SU-DHL-6 (cell line): ENCODE measurements around the gene C19orf67.

ENCODE experiments used
- H2AFZ ChIP-seq: fragments of 200-600 bp; sonication (generic); 2 replicates; pipeline ENCODE4 v1.6.1; 2014; ENCODE audit warnings: low read depth, mild to moderate bottlenecking, moderate library complexity, mixed read lengths, antibody characterized with exemption, low read length; ENCODE audit not compliant: severe bottlenecking
- H3F3A ChIP-seq: fragments of 200-600 bp; shearing (Covaris generic); 2 replicates; pipeline ENCODE4 v1.6.0; 2016; ENCODE audit warnings: antibody characterized with exemption, mild to moderate bottlenecking; ENCODE audit not compliant: insufficient read depth
- H3K27ac ChIP-seq: fragments of 200-600 bp; sonication (generic); 2 replicates; pipeline ENCODE4 v1.5.1; 2016; ENCODE audit warnings: low read depth, mild to moderate bottlenecking, low read length, moderate library complexity, mixed read lengths
- H3K27me3 ChIP-seq: fragments of 200-600 bp; sonication (generic), shearing (Covaris generic); 2 replicates; pipeline ENCODE4 v1.6.0; 2014; ENCODE audit warnings: mild to moderate bottlenecking, low read length
- H3K36me3 ChIP-seq: fragments of 200-600 bp; sonication (generic); 2 replicates; pipeline ENCODE4 v1.6.1; 2014; ENCODE audit warnings: mild to moderate bottlenecking, low read length, mixed read lengths
- H3K4me2 ChIP-seq: fragments of 300-600, 200-600 bp; shearing (Covaris generic), sonication (generic); 2 replicates; pipeline ENCODE4 v1.6.0; 2014; ENCODE audit warnings: low read length, low read depth, mild to moderate bottlenecking; ENCODE audit not compliant: poor library complexity, severe bottlenecking
- H3K4me3 ChIP-seq: fragments of 200-600 bp; sonication (generic); 2 replicates; pipeline ENCODE4 v1.5.1; 2014; ENCODE audit warnings: antibody characterized with exemption, low read length, mild to moderate bottlenecking, mixed read lengths; ENCODE audit not compliant: insufficient read depth, poor library complexity, severe bottlenecking
- H3K79me2 ChIP-seq: fragments of 200-600 bp; sonication (generic); 2 replicates; pipeline ENCODE4 v1.6.1; 2014; ENCODE audit warnings: mild to moderate bottlenecking, low read length, moderate library complexity; ENCODE audit not compliant: insufficient read depth
- H3K9ac ChIP-seq: fragments of 200-600 bp; sonication (generic); 2 replicates; pipeline ENCODE4 v1.7.0; 2014; ENCODE audit warnings: mild to moderate bottlenecking, low read length
- H3K9me2 ChIP-seq: fragments of 200-600 bp; sonication (generic); replicated peaks from 2 replicates; pipeline ENCODE4 v1.6.1; 2014; ENCODE audit warnings: low read length; ENCODE audit not compliant: insufficient read depth
- H3K9me3 ChIP-seq: fragments of 200-600 bp; sonication (generic); 2 replicates; pipeline ENCODE4 v1.6.1; 2014; ENCODE audit warnings: low read length, mixed read lengths; ENCODE audit not compliant: insufficient read depth
- H4K20me1 ChIP-seq: fragments of 200-600 bp; sonication (generic); 2 replicates; pipeline ENCODE4 v1.6.1; 2014; ENCODE audit warnings: low read depth, mild to moderate bottlenecking, antibody characterized with exemption, low read length, moderate library complexity, mixed read lengths
- CTCF ChIP-seq: fragments of 200-600 bp; sonication (generic); IDR thresholded peaks from one replicate; pipeline ENCODE4 v1.5.1; 2017; ENCODE audit warnings: antibody characterized with exemption, mild to moderate bottlenecking, low read length, moderate library complexity; ENCODE audit not compliant: insufficient read depth, poor library complexity, severe bottlenecking
- EZH2phosphoT487 ChIP-seq: fragments of 200-600 bp; sonication (generic), shearing (Covaris generic); conservative IDR thresholded peaks from 2 replicates; pipeline ENCODE4 v1.6.1; 2018; ENCODE audit warnings: mild to moderate bottlenecking, antibody characterized with exemption, low read length, moderate library complexity, mixed read lengths

Gene C19orf67

GRCh38 chr19:14085309-14085995 is at the start of gene C19orf67:
Gene C19orf67 (minus strand): TSS chr19:14085783. CDS start chr19:14085627, 156 bp downstream.
- Histone ChIP-seq H3F3A (peaks cover 10% of the 10 kb centered on the region; the same call in 1 of the 2 replicates), H3K4me3 (no peak within 1 kb of the TSS), H3K36me3 (peaks cover 3% of the 10 kb centered on the region; the same call in 1 of the 2 replicates), H3K27me3 (no peaks in the 10 kb centered on the region), H3K79me2 (peaks cover 6% of the 10 kb centered on the region), H3K9me2 (no peaks in the 10 kb centered on the region), H3K9me3 (no peaks in the 10 kb centered on the region), H4K20me1 (no peaks in the 10 kb centered on the region), H3K9ac (no peak within 1 kb of the TSS), H2AFZ (no peak within 1 kb of the TSS), H3K27ac (no peak within 1 kb of the TSS), H3K4me2 (no peak within 1 kb of the TSS)
- TF ChIP-seq CTCF: no peak
- TF ChIP-seq EZH2phosphoT487: no peak

- H3K27ac ChIP-seq: peak overlapping the region; percentile 66
- H3K79me2 ChIP-seq: peaks cover 48% of the 10 kb centered on the region
- TF ChIP-seq EZH2phosphoT487 (no peak), CTCF (no peak)
- peak overlapping the region; percentile 80 for H3K4me2 ChIP-seq
- H3K27me3 ChIP-seq: no peaks in the 10 kb centered on the region
- H3K9me3 ChIP-seq: no peaks in the 10 kb centered on the region
- H3K9ac ChIP-seq: peak overlapping the region; percentile 89
- H3K36me3 ChIP-seq: 0 out of 2 replicates have a peak, but pooled peaks cover 5% of the 10 kb centered on the region
- no peaks in the 10 kb centered on the region for H3K9me2 ChIP-seq
- H3F3A ChIP-seq: 0 out of 2 replicates have a peak, but pooled peaks cover 2% of the 10 kb centered on the region
- H3K4me3 ChIP-seq: peak overlapping the region; percentile 88
- no peak overlapping the region for H2AFZ ChIP-seq
- peaks cover 5% of the 10 kb centered on the region; the same call in 1 of the 2 replicates for H4K20me1 ChIP-seq
Observed at GRCh38 chr19:14135355-14135754, 49.8 kb upstream of the C19orf67 start.

- H3F3A ChIP-seq: 0 out of 2 replicates have a peak, but pooled peaks cover 4% of the 10 kb centered on the region
- H3K4me3 ChIP-seq: no peak overlapping the region
- TF ChIP-seq CTCF (no peak), EZH2phosphoT487 (no peak)
- H3K4me2 ChIP-seq: no peak overlapping the region
- no peaks in the 10 kb centered on the region for H3K9me2 ChIP-seq
- H3K9me3 ChIP-seq: no peaks in the 10 kb centered on the region
- peaks cover 23% of the 10 kb centered on the region for H3K79me2 ChIP-seq
- no peak overlapping the region for H3K27ac ChIP-seq
- H3K9ac ChIP-seq: no peak overlapping the region
- no peaks in the 10 kb centered on the region for H3K36me3 ChIP-seq
- H4K20me1 ChIP-seq: no peaks in the 10 kb centered on the region
- no peaks in the 10 kb centered on the region for H3K27me3 ChIP-seq
- H2AFZ ChIP-seq: no peak overlapping the region
Observed at GRCh38 chr19:14127929-14128509, 42.4 kb upstream of the C19orf67 start.
